ENCODE measurements around the gene CHRND.
"Not testable (repeated sequence)": the region's sequence is repeated elsewhere in the genome, so short reads cannot be mapped to it uniquely, and the experiment has no call there.

Gene CHRND

GRCh38 chr2:232528746-232529460 is 2.9 kb downstream of the CHRND start:
- no peak for DNase-seq

DNA sequence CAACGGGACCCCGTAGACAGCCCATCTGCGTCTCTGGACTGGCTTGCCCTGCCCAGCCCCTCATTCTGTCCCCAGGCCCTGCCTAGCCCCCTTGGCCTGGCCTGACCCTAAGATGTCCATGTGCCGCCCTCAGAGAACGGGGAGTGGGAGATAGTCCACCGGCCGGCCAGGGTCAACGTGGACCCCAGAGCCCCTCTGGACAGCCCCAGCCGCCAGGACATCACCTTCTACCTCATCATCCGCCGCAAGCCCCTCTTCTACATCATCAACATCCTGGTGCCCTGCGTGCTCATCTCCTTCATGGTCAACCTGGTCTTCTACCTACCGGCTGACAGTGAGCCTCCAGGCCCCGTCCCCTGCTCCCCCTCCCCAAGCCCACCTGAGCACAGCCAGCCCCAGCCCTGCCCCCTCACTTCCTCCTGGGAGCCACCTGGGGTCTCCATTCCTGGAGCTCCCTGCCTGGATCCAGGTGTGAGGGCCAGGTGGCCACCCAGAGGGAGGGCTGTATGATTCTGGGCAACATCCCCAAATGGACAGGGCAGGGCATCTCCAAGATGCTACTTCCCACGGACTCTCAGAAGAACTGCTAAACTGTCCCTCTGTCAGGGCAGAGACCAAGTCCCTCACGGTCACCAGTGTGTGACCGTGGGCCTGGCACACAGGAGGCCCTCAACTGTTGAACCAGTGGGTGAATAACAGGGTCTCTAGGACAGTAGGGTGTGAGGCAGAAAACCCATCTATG is 4.0 kb downstream of the CHRND start:
- DNase-seq: no peak

GRCh38 chr2:232530626-232531260 is 4.8 kb downstream of the CHRND start:
- DNase-seq: no peak

DNA sequence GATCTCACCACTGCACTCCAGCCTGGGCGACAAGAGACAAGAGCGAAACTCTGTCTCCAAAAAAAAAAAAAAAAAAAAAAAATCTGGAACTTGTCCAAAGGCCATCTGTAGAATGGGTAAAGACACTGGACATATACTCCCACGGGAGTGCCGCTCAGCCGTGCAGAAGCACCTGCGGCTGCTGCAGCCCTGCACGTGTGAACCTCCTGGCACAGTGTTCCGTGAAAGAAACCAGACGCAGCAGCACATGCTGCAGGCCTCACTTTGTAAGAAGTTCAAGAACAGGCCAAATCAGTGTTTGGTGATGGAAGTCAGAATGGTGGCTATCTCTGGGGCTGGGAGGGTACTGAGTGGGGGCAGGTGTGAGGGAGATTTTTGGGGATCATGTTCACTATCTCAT is 6.5 kb downstream of the CHRND start:
- no peak for DNase-seq

- not testable (repeated sequence) for DNase-seq
Observed at GRCh38 chr2:232532821-232533220, 6.9 kb downstream of the CHRND start.

- no peak for DNase-seq
Observed at GRCh38 chr2:232533944-232534710, 8.2 kb downstream of the CHRND start.

- no peak for DNase-seq
Observed at GRCh38 chr2:232534940-232535651, 9.1 kb downstream of the CHRND start.

DNA sequence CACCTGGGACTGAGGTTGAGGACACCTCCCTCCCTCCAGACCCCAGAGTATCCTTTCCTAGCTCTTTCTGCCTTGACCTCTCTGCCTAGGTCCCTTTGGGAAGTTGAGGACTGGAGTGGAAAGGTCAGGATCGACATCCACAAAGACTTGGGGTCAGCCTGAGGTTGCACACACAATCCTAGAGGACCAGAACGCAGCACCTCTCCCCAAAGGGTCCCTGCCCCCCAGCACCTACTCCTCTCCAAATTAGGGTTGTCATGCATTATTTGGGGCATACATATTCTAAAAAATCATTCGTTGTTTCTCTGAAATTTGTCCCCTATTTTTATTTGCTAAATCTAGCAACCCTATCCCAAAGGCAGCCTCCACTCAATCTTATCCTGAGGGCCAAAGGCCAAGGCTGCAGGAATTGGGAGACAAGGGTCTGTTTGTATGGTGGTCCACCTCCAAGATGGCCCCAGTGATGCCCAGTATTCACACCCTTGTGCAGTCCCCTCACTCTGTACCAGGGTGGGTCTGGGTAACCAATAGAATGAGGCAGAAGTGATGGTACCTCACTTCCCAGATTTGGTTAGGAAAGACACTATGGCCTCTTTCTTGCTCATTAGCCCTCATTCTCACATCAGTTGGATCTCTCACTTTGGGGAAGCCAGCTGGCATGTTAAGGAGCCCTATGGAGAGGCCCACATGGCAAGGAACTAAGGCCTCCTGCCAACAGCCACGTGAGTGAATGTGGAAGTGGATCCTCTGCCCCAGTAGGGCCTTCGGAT is 10.0 kb downstream of the CHRND start:
- no peak for DNase-seq

DNA sequence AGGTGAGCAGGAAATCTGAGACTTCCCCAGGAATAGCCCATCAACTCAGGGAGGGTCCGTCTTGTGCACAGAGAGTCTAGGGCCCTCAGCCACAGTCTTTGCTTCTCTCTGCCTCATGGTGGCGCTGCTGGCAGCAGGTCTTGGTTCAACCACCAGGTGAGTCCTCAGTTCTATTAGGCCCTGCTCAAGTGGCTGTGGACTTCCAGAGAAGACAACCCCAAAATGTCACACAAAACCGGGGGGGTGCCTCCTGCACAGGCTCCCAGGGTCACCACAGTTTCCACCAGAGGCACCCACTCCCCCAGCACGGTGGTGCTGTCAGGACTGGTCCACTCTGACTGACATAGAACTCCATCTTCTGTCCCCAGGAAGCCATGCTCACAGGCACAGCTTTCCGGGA is 11.1 kb downstream of the CHRND start:
- no peak for DNase-seq

DNA sequence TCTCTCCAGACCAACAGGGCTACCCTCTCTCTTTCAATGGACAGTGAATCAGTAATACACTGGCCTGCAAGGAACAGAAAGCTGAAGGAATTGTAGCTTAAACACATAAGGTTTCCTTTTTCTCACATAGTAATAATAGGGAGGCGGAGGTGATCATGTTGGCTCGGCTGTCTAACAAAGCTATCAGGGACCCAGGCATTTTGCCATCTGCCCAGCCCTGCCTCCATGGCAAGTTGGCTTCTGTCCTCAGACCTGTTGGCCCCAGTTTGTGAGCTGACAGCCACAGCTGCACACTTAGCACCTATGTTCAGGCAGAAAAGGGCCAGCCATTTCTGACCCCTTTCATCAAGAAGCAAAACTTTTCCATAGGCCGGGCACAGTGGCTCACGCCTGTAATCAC is 11.5 kb downstream of the CHRND start:
- DNase-seq: no peak

GRCh38 chr2:232538671-232539070 is 12.7 kb downstream of the CHRND start:
- no peak for DNase-seq

DNA sequence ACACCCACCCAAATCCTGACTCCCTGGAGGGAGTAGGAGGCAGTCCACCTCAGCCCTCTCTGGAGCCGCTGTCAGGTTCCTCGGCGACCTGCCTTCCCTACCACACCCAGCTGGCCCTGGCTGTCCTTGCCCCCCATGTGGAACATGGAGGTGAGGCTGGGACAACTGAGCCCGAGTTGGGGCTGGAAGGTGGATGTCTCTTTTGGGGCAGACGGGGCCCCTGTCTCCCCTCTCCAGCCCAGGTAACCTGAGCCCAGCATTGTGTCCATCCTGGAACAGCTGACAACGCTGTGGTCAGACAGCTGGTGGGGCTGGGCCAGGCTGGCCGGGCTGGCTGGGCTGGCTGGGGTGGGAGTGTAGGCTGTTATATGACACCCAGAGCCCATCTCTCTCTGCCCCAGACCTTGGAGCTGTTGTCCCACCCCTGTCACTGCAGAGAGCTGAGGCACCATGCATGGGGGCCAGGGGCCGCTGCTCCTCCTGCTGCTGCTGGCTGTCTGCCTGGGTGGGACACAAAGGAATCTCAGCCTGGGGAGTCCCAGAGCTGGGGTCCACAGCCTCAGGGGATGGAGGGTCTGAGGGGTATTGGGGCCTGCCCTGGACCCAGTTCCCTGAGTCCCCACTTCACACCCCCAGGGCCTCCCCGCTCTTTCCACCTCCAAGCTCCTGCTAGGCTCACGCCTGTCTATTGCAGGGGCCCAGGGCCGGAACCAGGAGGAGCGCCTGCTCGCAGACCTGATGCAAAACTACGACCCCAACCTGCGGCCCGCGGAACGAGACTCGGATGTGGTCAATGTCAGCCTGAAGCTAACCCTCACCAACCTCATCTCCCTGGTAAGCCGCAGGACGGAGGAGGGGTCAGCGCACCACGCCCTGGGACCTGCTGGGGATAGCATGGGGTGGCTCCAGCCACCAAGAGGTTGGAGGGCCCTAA is 13.6 kb downstream of the CHRND start, which contains the start of gene CHRNG:
TSS of gene CHRNG (plus strand) at position 395 of the 934 bp plus-strand sequence. CDS start at position 451, 56 bp downstream.
- DNase-seq: no peak

DNA sequence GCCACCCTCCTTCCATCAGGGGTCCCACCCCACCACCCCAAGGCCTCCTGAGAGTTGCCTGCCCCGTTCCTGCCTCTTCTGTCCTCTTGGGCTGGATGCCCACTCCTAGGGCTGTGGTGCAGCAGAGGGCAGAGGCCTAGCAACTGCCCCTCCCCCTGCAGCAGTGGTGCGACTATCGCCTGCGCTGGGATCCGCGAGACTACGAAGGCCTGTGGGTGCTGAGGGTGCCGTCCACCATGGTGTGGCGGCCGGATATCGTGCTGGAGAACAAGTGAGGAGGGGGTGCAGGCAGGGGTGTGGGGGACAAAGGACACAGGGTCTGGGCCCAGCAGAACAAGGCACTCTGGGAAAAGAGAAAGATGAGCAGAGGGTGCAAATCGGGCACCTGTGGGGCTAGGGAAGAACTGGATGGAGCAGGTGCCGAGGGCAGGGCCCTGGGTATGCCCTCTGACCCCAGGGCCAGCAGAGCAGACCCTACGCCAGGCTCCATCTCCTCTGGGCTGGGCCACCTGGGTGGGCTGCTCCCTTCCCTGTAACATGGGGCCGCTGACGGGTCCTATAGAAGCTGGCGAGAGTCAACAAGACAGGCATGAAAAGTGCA is 14.6 kb downstream of the CHRND start:
- no peak for DNase-seq

DNA sequence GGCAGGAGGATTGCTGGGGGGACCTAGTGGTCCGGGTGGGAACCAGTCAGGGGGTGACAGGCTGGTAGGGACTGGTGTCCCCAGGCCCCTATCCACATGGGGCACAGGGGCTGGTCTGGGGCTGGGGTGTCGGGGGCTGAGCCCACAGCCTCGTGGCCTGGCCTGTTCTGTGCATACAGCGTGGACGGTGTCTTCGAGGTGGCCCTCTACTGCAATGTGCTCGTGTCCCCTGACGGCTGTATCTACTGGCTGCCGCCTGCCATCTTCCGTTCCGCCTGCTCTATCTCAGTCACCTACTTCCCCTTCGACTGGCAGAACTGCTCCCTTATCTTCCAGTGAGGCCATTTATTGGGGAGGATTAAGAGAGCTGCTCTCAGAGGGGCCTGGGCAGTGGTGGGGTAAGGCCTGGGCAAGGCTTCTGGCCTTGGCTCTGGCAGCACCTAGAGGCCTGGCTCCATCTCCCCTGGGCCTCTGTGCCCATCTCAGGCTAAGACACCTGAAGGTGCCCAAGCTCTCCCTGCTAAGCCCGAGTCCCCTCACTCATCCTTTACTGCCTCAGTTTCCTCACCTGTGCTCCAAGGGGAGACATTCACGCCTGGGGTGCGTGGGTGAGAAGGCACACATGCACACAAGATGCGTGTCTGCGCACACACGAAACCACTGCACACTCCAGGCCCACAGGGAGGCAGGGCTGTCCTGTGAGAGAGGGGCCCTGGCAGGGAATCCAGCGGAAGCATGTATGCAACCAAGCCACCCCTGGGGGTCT is 15.4 kb downstream of the CHRND start:
- DNase-seq: no peak

DNA sequence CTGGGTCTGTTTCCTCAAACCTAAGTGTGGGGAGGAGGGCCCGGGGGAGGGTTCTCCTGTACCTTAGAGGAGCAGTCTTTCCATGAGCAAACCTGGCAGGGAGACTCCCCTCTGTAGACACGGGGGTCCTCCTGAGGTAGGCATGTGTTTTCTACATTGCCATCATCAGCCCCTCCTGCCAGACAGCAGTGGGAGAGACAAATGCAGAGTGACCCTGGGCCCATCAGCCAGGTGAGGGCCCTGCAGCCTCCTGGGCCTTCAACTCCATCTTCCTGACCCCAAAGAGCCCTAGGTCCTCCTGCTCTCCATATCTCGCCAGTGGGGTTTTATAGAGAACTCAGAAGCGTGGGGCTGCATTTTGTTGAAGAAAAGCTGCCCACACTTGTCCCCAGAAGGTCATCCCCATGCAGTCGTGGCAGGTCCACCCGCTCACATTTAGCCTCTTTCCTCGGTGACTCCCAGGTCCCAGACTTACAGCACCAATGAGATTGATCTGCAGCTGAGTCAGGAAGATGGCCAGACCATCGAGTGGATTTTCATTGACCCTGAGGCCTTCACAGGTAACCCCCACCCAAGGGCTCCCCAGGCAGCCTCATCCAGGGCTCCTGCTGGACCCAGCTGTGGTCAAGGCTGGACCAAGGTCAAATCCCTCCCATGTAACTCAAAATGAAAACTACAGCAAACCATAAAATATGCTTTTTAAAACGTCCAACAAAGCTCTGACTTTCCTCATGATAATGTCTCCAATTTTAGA is 16.2 kb downstream of the CHRND start:
- no peak for DNase-seq

DNA sequence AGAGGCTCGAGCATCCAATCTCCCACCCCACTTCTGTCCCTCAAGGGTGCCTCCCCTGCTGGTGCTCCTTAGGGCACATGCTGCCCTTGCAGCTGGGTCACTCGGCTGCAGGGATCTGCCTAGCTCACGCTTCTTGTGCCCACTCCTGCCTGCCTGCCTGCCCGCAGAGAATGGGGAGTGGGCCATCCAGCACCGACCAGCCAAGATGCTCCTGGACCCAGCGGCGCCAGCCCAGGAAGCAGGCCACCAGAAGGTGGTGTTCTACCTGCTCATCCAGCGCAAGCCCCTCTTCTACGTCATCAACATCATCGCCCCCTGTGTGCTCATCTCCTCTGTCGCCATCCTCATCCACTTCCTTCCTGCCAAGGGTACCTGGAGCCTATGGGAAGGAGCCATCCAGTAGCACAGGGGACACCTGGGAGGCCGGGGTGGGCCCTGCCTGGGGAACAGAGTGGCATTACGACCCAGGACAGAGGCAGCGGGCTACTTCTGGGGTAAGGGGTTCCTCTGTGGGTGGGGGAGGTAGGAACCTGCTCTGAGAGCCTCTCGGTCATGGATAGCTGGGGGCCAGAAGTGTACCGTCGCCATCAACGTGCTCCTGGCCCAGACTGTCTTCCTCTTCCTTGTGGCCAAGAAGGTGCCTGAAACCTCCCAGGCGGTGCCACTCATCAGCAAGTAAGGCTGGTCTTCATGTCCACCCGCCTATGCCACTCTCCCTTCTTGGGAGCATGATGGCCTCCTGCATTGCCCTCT is 16.9 kb downstream of the CHRND start:
- no peak for DNase-seq

DNA sequence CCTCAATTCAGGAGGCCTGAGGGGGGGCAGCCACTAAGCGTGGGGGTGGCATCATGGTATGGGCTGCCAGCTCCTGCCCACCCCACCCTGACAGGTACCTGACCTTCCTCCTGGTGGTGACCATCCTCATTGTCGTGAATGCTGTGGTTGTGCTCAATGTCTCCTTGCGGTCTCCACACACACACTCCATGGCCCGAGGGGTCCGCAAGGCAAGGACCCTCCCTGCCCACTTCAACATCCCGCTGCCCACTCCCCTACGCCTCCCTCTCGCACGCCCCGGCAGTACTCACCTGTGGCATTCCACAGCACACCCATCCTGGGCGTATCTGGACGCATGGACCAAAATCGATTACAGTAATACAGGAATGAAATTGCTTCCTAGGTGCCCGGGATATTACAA is 17.5 kb downstream of the CHRND start:
- no peak for DNase-seq

Measured in kidney glomerular epithelial cell (primary cell).